ENCODE data around the gene FAM199X. TPM values are rescaled to one million over a fixed set of nuclear protein-coding genes. Genes with fewer than 3 reads are reported as not detected.
A peak's percentile ranks its signal among the peaks of the same experiment; 100 is the strongest.

Gene FAM199X
- total RNA-seq, 4 donors from 2014 or later = 9.5 to 16.6 (median 15.1) TPM

GRCh38 chrX:104168127-104168526, 1.9 kb downstream of the FAM199X start:
- peaks cover 0 to 31% (median 0%) of the 10 kb centered on the region in 3 donors for H3K4me1 ChIP-seq
- no peaks in the 10 kb centered on the region for H3K27me3 ChIP-seq
- no peaks in the 10 kb centered on the region for H3K9me3 ChIP-seq
- WGBS, 2 donors = 8 to 15% methylated on average over 1 of the region's 1 CpG
- TF ChIP-seq POLR2A (IDR thresholded peaks at IDR 0.05) (no peak), CTCF (IDR thresholded peaks at IDR 0.05) (no peak)
- no peak for DNase-seq
- H3K36me3 ChIP-seq = no peaks in the 10 kb centered on the region
- peak overlapping the region in 1 of 4 donors; percentile 85 for H3K4me3 ChIP-seq
- no peak overlapping the region for H3K27ac ChIP-seq
- intact Hi-C loops (cut with DNase I) = no loop called here

- intact Hi-C loops (cut with DNase I) = no loop called here
- Histone ChIP-seq H3K27ac (no peak overlapping the region), H3K4me1 (peaks cover 0 to 20% (median 0%) of the 10 kb centered on the region in 3 donors), H3K27me3 (no peaks in the 10 kb centered on the region), H3K36me3 (peaks cover 0 to 2% (median 0%) of the 10 kb centered on the region in 3 donors), H3K9me3 (no peaks in the 10 kb centered on the region), H3K4me3 (no peak overlapping the region)
- TF ChIP-seq POLR2A (IDR thresholded peaks at IDR 0.05) = no peak
- DNase-seq = no peak
- 69 to 85% methylated on average over 6 of the region's 6 CpGs for WGBS, 2 donors
These were observed 5.9 kb downstream of the FAM199X start for GRCh38 chrX:104172121-104172520.

GRCh38 chrX:104172788-104173187, 6.5 kb downstream of the FAM199X start:
- H3K36me3 ChIP-seq = peaks cover 0 to 9% (median 0%) of the 10 kb centered on the region in 3 donors
- H3K27ac ChIP-seq = no peak overlapping the region
- 72 to 92% methylated on average over 2 of the region's 2 CpGs for WGBS, 2 donors
- no peak for DNase-seq
- no peaks in the 10 kb centered on the region for H3K27me3 ChIP-seq
- TF ChIP-seq CTCF (IDR thresholded peaks at IDR 0.05) = no peak
- no peak for TF ChIP-seq POLR2A (IDR thresholded peaks at IDR 0.05)
- H3K4me3 ChIP-seq = no peak overlapping the region
- intact Hi-C loops (cut with DNase I) = no loop called here
- H3K9me3 ChIP-seq = no peaks in the 10 kb centered on the region
- peaks cover 0 to 14% (median 0%) of the 10 kb centered on the region in 3 donors for H3K4me1 ChIP-seq

- Histone ChIP-seq H3K4me1 (peaks cover 0 to 3% (median 0%) of the 10 kb centered on the region in 3 donors), H3K27me3 (no peaks in the 10 kb centered on the region), H3K27ac (no peak overlapping the region), H3K4me3 (no peak overlapping the region), H3K9me3 (peaks cover 0 to 7% (median 0%) of the 10 kb centered on the region in 3 donors), H3K36me3 (peaks cover 0 to 20% (median 0%) of the 10 kb centered on the region in 3 donors)
- whole genome bisulfite sequencing, 2 donors = 75 to 92% methylated on average over 2 to 6 of the region's 6 CpGs
- no peak for TF ChIP-seq POLR2A (IDR thresholded peaks at IDR 0.05)
- DNase-seq = no peak
- intact Hi-C loops (cut with DNase I) = no loop called here
These were observed 7.6 kb downstream of the FAM199X start for GRCh38 chrX:104173841-104174240.

GRCh38 chrX:104183685-104184084, 17.4 kb downstream of the FAM199X start:
- H3K4me3 ChIP-seq = no peak overlapping the region
- H3K36me3 ChIP-seq = peaks cover 0 to 46% (median 0%) of the 10 kb centered on the region in 3 donors
- DNase-seq = no peak
- peaks cover 0 to 5% (median 0%) of the 10 kb centered on the region in 3 donors for H3K9me3 ChIP-seq
- intact Hi-C loops (cut with DNase I) = no loop called here
- no peaks in the 10 kb centered on the region for H3K4me1 ChIP-seq
- no peak overlapping the region for H3K27ac ChIP-seq
- WGBS, 2 donors = 83 to 100% methylated on average over 4 of the region's 4 CpGs
- TF ChIP-seq CTCF (IDR thresholded peaks at IDR 0.05) = no peak
- no peak for TF ChIP-seq POLR2A (IDR thresholded peaks at IDR 0.05)
- H3K27me3 ChIP-seq = no peaks in the 10 kb centered on the region

GRCh38 chrX:104187931-104188330, 21.7 kb downstream of the FAM199X start:
- WGBS, 2 donors = 80 to 93% methylated on average over 3 to 5 of the region's 8 CpGs
- Histone ChIP-seq H3K27me3 (no peaks in the 10 kb centered on the region), H3K4me3 (no peak overlapping the region), H3K9me3 (no peaks in the 10 kb centered on the region), H3K27ac (no peak overlapping the region), H3K4me1 (no peaks in the 10 kb centered on the region), H3K36me3 (peaks cover 0 to 78% (median 0%) of the 10 kb centered on the region in 3 donors)
- intact Hi-C loops (cut with DNase I) = no loop called here
- TF ChIP-seq POLR2A (IDR thresholded peaks at IDR 0.05) (no peak), CTCF (IDR thresholded peaks at IDR 0.05) (no peak)
- no peak for DNase-seq
